T-cell (primary cell): Measurements from ENCODE around the gene ANKRD49. TPM values are rescaled to one million over a fixed set of nuclear protein-coding genes. Genes with fewer than 3 reads are reported as not detected.

Experiments
- ATAC-seq, 4 experiments: fragments of 200-7000 bp in 3 of 4; fragments of 150-1000 bp in 1 of 4; cut with Tn5 transposase; replicated peaks in 1 of 4; 1 replicate in 3 of 4; 2 replicates in 1 of 4; pipeline ENCODE4 v1.10.0; 2021; ENCODE audit warnings: moderate library complexity in 3 of 4, mild to moderate bottlenecking in 2 of 4, moderate number of reproducible peaks in 1 of 4
- CTCF ChIA-PET, 2 donors: fragments of 300-600 bp; sonication (Branson Sonifier 250); formaldehyde crosslinking; loops; one replicate each; lab custom pipeline; 2022; ENCODE audit warnings: antibody characterized with exemption in 2 of 2; lab: Charles Lee
- POLR2A ChIA-PET, 2 donors: fragments of 300-600 bp; sonication (Branson Sonifier 250); formaldehyde crosslinking; loops; one replicate each; lab custom pipeline; 2022; ENCODE audit warnings: antibody characterized with exemption in 2 of 2; lab: Charles Lee
- DNase-seq, 35 experiments: peaks; one replicate each; pipeline versions ENCODE4 v3.0.0 to v3.0.0-alpha.2; 2013 to 2023
- H3K27ac ChIP-seq: one replicate; pipeline ENCODE4 v1.5.1; 2013; ENCODE audit warnings: low read length
- H3K27me3 ChIP-seq, 2 experiments: replicated peaks in 1 of 2; 1 replicate in 1 of 2; 2 replicates in 1 of 2; pipeline versions ENCODE4 v1.6.1 to v1.7.0; 2013; ENCODE audit warnings: low read length in 1 of 2, mixed read lengths in 1 of 2; ENCODE audit not compliant: control insufficient read depth in 2 of 2, insufficient read depth in 2 of 2; ENCODE audit errors: extremely low read depth in 1 of 2
- H3K36me3 ChIP-seq, 2 donors: 1 replicate in 1 of 2; 2 replicates in 1 of 2; pipeline versions ENCODE4 v1.6.1 to v1.7.0; 2013; ENCODE audit warnings: low read length in 1 of 2; ENCODE audit not compliant: control insufficient read depth in 2 of 2, insufficient read depth in 1 of 2; ENCODE audit errors: extremely low read depth in 1 of 2
- H3K4me1 ChIP-seq, 2 experiments: 1 replicate in 1 of 2; 2 replicates in 1 of 2; pipeline versions ENCODE4 v1.6.1 to v1.7.0; 2013; ENCODE audit warnings: low read length in 2 of 2, mixed read lengths in 1 of 2; ENCODE audit not compliant: insufficient read depth in 2 of 2, control insufficient read depth in 1 of 2; ENCODE audit errors: extremely low read depth in 1 of 2
- H3K4me3 ChIP-seq, 2 donors: 1 replicate in 1 of 2; 2 replicates in 1 of 2; pipeline versions ENCODE4 v1.5.1 to v1.7.0; 2013; ENCODE audit warnings: mild to moderate bottlenecking in 2 of 2, low read length in 1 of 2, moderate library complexity in 1 of 2; ENCODE audit not compliant: control insufficient read depth in 1 of 2; ENCODE audit errors: extremely low read depth in 1 of 2
- H3K9me3 ChIP-seq: 2 replicates; pipeline ENCODE4 v1.7.0; 2013
- H3K27ac Mint-ChIP-seq, 2 donors: one replicate each; pipeline ENCODE4 v1.8.0; 2020 to 2021; ENCODE audit warnings: mild to moderate bottlenecking in 2 of 2, mixed read lengths in 2 of 2
- H3K27me3 Mint-ChIP-seq, 2 donors: one replicate each; pipeline ENCODE4 v1.8.0; 2021 to 2022; ENCODE audit warnings: mixed read lengths in 2 of 2
- H3K36me3 Mint-ChIP-seq: one replicate; pipeline ENCODE4 v1.8.0; 2021; ENCODE audit warnings: mixed read lengths
- H3K4me1 Mint-ChIP-seq, 3 donors: one replicate each; pipeline ENCODE4 v1.8.0; 2020 to 2022; ENCODE audit warnings: mixed read lengths in 3 of 3, mild to moderate bottlenecking in 1 of 3
- H3K4me3 Mint-ChIP-seq, 3 donors: one replicate each; pipeline ENCODE4 v1.8.0; 2020 to 2022; ENCODE audit warnings: mild to moderate bottlenecking in 3 of 3, mixed read lengths in 3 of 3, moderate library complexity in 3 of 3
- H3K9me3 Mint-ChIP-seq, 3 donors: one replicate each; pipeline ENCODE4 v1.8.0; 2020 to 2022; ENCODE audit warnings: mixed read lengths in 3 of 3
- WGBS: methylation state at CpG from one replicate; pipeline ENCODE4 v1.1.5; 2013; ENCODE audit warnings: missing lambda C conversion rate; ENCODE audit not compliant: insufficient coverage; 5-methylcytosine and 5-hydroxymethylcytosine counted together
- total RNA-seq, 35 experiments: library from RNA in 6 of 35; stranded (reverse) in 6 of 35; fragments of 120-200 nt in 1 of 35; gene quantifications; one replicate each; pipeline versions ENCODE4 v1.2.1 to v1.2.4 and lab custom pipeline; 2013 to 2026

Gene ANKRD49
- total RNA-seq, 5 donors from 2014 or later (not counting 1 experiment from before 2014, with no cell fraction given), result 36.9 to 43.4 (median 39.7) TPM

DNA sequence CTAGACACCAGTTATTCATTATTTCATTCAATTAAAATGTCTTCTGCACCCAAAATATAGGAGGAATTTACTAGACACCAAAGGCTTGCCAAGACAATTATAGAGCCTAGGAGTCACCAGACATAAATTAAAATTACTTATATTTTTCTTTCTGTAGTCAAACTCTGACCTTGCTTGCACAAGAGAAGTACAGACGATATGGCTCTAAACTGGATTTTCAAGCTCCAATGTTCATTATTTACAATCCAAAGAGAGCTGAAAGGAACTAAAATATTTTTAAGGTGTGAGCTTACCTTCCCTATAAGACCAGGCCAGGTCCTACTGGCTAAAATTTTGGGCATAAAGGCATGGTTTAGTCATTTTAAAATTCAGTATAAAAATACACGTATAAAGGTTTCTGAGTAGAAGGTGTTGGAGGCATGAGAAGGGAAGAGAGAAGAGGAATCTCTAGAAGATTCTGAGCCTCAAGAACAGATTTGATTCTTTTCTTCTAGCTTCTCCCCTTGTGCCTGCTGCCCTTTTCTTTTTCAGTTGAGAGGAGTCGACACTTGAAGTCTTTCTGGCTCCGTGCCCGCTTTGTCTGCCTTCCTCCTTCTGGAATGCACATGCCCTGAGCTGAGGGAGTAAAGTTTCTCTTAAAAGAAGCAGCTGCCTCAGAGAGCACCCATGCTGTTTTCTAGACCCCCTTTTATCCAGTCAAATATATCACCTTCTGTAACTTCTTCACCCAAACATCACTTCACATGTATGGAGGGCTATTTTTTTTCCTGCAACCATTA is 32.0 kb downstream of the ANKRD49 start:
- POLR2A ChIA-PET, result no interaction called here
- Histone ChIP-seq H3K4me3 (no peak overlapping the region), H3K4me1 (no peaks in the 10 kb centered on the region), H3K27me3 (peaks cover 0 to 3% of the 10 kb centered on the region in 2 experiments), H3K9me3 (no peaks in the 10 kb centered on the region), H3K36me3 (no peaks in the 10 kb centered on the region), H3K27ac (no peak overlapping the region)
- WGBS, result no CpG with 5 or more reads among the region's 5 CpGs
- Mint-ChIP-seq H3K27me3 (peaks cover 21 to 34% of the 10 kb centered on the region in 2 donors), H3K9me3 (no peaks in the 10 kb centered on the region), H3K36me3 (no peaks in the 10 kb centered on the region), H3K4me1 (no peaks in the 10 kb centered on the region), H3K4me3 (no peak overlapping the region), H3K27ac (no peak overlapping the region)
- ATAC-seq (no peak), DNase-seq (no peak)
- CTCF ChIA-PET, result interaction anchor here (0.8 to 2.2 kb wide), 2 partner anchors 9 to 10 kb away, joined by 3 to 8 read pairs; no protein-coding TSS in a partner anchor

DNA sequence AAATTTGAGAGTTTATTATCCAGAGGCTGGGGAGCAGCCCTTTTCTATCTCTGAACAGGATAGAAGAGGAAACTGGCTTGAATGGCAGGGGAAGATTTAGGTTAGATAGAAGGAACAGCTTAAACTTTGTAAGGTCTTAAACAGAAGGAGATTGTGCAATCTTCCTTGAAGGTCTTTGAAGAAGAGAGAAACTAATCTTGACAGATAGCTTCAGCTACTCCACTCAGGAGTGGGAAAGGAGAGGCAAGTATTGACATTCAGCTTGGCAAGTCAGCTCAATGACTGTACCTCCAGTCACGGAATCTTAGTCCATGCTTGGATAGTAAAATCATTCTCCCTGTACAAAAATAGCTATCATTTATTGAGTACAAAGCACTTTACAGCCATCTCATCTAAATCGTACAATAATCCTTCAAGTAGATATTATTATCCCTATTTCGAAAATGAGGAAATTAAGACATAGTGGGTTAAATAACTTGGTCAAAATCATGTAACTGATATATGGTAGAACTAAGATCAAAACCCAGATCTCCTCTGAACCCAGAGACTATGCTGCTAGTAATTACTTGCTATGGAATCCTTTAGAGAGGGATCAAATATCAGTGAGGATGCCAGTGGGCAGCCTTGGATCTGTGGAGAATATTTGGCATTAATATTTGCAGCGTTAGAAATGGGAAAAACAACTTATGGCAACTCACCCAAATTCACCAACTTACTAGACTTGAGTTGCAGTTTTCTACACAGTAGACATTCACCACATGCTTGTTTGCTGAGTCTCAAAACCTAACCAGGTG is 33.1 kb downstream of the ANKRD49 start:
- WGBS, result no CpG with 5 or more reads among the region's 4 CpGs

DNA sequence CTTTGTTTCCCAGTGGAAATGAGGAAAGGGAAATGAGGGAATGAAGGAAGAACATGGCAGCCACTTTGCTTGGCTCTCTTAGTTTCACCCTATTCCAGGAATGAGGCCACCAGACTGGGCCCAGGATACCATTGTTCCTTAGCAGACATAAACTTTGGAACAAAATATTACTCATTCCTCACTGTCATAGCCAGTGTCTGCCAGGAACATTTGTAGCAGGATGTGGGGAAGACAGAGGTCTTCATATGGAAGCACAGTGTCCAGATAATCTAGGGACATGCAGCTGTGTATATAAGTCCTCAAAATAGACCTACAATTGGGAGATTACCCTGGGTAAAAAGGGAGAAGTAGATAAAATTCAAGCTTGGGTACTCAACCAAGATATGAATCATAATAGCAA is 34.8 kb downstream of the ANKRD49 start:
- Histone ChIP-seq H3K4me1 (no peaks in the 10 kb centered on the region), H3K27ac (no peak overlapping the region), H3K36me3 (no peaks in the 10 kb centered on the region), H3K4me3 (no peak overlapping the region), H3K9me3 (no peaks in the 10 kb centered on the region), H3K27me3 (peaks cover 0 to 3% of the 10 kb centered on the region in 2 experiments)
- no peaks in the 10 kb centered on the region for H3K4me1 Mint-ChIP-seq
- H3K4me3 Mint-ChIP-seq, result no peak overlapping the region
- POLR2A ChIA-PET, result no interaction called here
- DNase-seq (no peak), ATAC-seq (no peak)
- H3K9me3 Mint-ChIP-seq, result no peaks in the 10 kb centered on the region
- H3K27ac Mint-ChIP-seq, result no peak overlapping the region
- H3K36me3 Mint-ChIP-seq, result no peaks in the 10 kb centered on the region
- H3K27me3 Mint-ChIP-seq, result peaks cover 21 to 36% of the 10 kb centered on the region in 2 donors
- CTCF ChIA-PET, result no interaction called here

More for the DNA sequence above, 33.1 kb downstream of the ANKRD49 start:
- no peak overlapping the region for H3K4me3 Mint-ChIP-seq
- no peak overlapping the region for H3K27ac Mint-ChIP-seq
- no peak overlapping the region for H3K4me3 ChIP-seq
- H3K27me3 Mint-ChIP-seq, result peaks cover 21 to 37% of the 10 kb centered on the region in 2 donors
- H3K36me3 ChIP-seq, result no peaks in the 10 kb centered on the region
- H3K36me3 Mint-ChIP-seq, result no peaks in the 10 kb centered on the region
- no peaks in the 10 kb centered on the region for H3K4me1 Mint-ChIP-seq
- H3K27ac ChIP-seq, result no peak overlapping the region
- H3K9me3 Mint-ChIP-seq, result no peaks in the 10 kb centered on the region
- ChIA-PET CTCF (interaction anchor here (0.8 to 2.2 kb wide), 2 partner anchors 10 to 11 kb away, joined by 3 to 8 read pairs; no protein-coding TSS in a partner anchor), POLR2A (no interaction called here)
- ATAC-seq (no peak), DNase-seq (no peak)
- no peaks in the 10 kb centered on the region for H3K9me3 ChIP-seq
- H3K4me1 ChIP-seq, result no peaks in the 10 kb centered on the region
- H3K27me3 ChIP-seq, result peaks cover 0 to 3% of the 10 kb centered on the region in 2 experiments

DNA sequence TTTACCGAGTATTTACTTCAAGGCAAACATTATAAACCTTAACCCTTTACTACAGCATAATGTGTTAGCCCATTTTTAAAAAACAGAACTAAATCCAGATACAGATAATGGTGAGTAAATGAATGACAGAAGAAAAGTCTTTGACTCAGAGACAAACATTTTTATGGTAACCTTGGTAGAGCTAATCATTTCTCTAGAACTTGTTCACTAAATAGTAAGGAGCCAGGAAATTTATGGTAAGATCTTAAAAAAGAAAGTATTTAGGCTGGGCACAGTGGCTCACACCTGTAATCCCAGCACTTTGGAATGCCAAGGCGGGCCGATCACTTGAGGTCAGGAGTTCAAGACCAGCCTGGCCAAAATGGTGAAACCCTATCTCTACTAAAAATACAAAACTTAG is 38.4 kb downstream of the ANKRD49 start:
- H3K27ac Mint-ChIP-seq, result no peak overlapping the region
- DNase-seq (no peak), ATAC-seq (no peak)
- 80% methylated on average over 2 of the region's 3 CpGs for WGBS
- H3K4me3 Mint-ChIP-seq, result no peak overlapping the region
- H3K9me3 Mint-ChIP-seq, result no peaks in the 10 kb centered on the region
- Histone ChIP-seq H3K4me1 (no peaks in the 10 kb centered on the region), H3K4me3 (no peak overlapping the region), H3K27me3 (peaks cover 0 to 3% of the 10 kb centered on the region in 2 experiments), H3K27ac (no peak overlapping the region), H3K9me3 (no peaks in the 10 kb centered on the region), H3K36me3 (no peaks in the 10 kb centered on the region)
- ChIA-PET CTCF (no interaction called here), POLR2A (no interaction called here)
- H3K4me1 Mint-ChIP-seq, result no peaks in the 10 kb centered on the region
- H3K27me3 Mint-ChIP-seq, result peaks cover 11 to 40% of the 10 kb centered on the region in 2 donors
- H3K36me3 Mint-ChIP-seq, result no peaks in the 10 kb centered on the region

DNA sequence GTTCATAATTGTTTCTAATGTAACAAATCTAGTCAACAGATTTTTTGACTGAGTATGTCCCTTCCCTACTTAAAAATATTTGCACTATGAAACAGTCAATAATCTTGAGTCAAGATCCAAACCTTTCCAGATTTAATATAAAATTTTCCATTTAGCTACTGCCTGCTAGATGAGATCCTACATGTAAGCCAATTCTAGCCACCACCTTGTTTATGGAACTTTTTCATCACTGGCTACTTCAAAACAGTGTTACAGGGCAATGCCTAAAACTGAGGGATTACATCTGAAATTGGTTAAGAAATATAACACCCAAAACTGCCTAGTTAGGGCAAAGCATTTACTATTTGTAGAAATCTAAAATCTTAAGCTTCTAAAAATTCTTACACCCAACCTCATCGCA is 39.4 kb downstream of the ANKRD49 start:
- H3K4me3 ChIP-seq, result no peak overlapping the region
- ChIA-PET POLR2A (no interaction called here), CTCF (no interaction called here)
- ATAC-seq (no peak), DNase-seq (no peak)
- no peaks in the 10 kb centered on the region for H3K9me3 ChIP-seq
- Mint-ChIP-seq H3K4me3 (no peak overlapping the region), H3K9me3 (no peaks in the 10 kb centered on the region), H3K27me3 (peaks cover 15 to 44% of the 10 kb centered on the region in 2 donors), H3K36me3 (no peaks in the 10 kb centered on the region), H3K27ac (no peak overlapping the region), H3K4me1 (no peaks in the 10 kb centered on the region)
- no peaks in the 10 kb centered on the region for H3K4me1 ChIP-seq
- H3K27me3 ChIP-seq, result no peaks in the 10 kb centered on the region
- no CpG with 5 or more reads among the region's 1 CpG for WGBS
- H3K27ac ChIP-seq, result no peak overlapping the region
- H3K36me3 ChIP-seq, result no peaks in the 10 kb centered on the region

DNA sequence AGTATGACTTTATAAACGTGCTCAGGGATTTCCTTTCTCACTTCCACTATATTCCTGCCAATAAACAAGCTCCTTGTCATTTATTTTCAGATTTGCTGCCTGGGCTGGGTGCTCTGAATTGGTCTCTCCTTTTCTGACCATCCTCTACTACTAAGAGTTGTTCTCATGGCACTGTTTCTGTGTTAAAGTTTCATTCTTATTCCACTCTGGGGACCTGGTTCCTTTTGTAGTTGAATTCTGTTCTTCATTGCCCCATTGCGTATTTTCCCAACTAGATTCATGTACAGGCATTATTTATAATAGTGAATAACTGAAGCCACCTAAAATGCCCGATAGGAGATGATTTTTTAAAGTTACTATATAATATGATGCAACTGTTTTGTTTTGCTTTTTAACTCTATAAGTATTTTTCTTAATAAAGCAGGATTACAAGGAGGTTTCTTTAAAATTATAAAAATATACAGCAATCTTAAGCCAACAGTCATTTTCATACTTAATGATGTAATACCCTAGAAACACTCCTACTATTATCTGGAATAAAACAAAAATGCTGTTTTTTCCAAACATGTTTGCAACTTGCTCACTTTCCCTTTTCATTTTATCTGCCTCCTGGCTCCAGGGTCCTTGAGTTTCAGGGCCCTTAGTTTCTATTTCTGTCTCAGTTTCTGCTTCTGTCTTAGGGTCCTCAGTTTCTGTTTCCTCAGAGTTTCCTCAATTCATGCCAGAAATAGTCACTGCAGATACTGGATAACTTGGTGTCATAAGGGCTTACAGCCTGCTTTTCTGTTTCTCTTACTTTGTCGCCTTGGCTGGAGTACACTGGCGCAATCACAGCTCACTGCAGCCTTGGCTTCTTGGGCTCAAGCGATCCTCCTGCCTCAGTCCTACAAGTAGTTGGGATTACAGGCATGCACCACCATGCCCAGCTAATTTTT is 40.2 kb downstream of the ANKRD49 start:
- Histone ChIP-seq H3K36me3 (no peaks in the 10 kb centered on the region), H3K9me3 (no peaks in the 10 kb centered on the region), H3K4me3 (no peak overlapping the region), H3K4me1 (no peaks in the 10 kb centered on the region), H3K27ac (no peak overlapping the region), H3K27me3 (no peaks in the 10 kb centered on the region)
- ChIA-PET POLR2A (interaction anchor here in 1 of 2 donors (0.6 kb wide), 1 partner anchor 124 kb away, joined by 4 read pairs; no protein-coding TSS in a partner anchor), CTCF (no interaction called here)
- no peaks in the 10 kb centered on the region for H3K9me3 Mint-ChIP-seq
- H3K27me3 Mint-ChIP-seq, result peaks cover 12 to 41% of the 10 kb centered on the region in 2 donors
- H3K27ac Mint-ChIP-seq, result no peak overlapping the region
- ATAC-seq (no peak), DNase-seq (no peak)
- 91% methylated on average over 3 of the region's 6 CpGs for WGBS
- no peaks in the 10 kb centered on the region for H3K4me1 Mint-ChIP-seq
- no peaks in the 10 kb centered on the region for H3K36me3 Mint-ChIP-seq
- no peak overlapping the region for H3K4me3 Mint-ChIP-seq
